AG10803 (cell line): Measurements from ENCODE around the gene SPEM1.

ENCODE experiments used
- DNase-seq: peaks from one replicate; pipeline ENCODE4 v3.0.0; 2010; ENCODE audit warnings: low read depth
- H3K4me3 ChIP-seq: 2 replicates; pipeline ENCODE4 v1.5.1; 2011; ENCODE audit warnings: mild to moderate bottlenecking, low read length, control low read depth
- TF ChIP-seq, protein P1 (sequence below): conservative IDR thresholded peaks from 2 replicates; pipeline ENCODE4 v1.5.1; 2011; ENCODE audit warnings: mild to moderate bottlenecking, low read length, control low read depth, inconsistent platforms

Gene SPEM1

GRCh38 chr17:7441266-7441665 lies 21.1 kb downstream of the SPEM1 start:
- TF ChIP-seq, protein P1, sequence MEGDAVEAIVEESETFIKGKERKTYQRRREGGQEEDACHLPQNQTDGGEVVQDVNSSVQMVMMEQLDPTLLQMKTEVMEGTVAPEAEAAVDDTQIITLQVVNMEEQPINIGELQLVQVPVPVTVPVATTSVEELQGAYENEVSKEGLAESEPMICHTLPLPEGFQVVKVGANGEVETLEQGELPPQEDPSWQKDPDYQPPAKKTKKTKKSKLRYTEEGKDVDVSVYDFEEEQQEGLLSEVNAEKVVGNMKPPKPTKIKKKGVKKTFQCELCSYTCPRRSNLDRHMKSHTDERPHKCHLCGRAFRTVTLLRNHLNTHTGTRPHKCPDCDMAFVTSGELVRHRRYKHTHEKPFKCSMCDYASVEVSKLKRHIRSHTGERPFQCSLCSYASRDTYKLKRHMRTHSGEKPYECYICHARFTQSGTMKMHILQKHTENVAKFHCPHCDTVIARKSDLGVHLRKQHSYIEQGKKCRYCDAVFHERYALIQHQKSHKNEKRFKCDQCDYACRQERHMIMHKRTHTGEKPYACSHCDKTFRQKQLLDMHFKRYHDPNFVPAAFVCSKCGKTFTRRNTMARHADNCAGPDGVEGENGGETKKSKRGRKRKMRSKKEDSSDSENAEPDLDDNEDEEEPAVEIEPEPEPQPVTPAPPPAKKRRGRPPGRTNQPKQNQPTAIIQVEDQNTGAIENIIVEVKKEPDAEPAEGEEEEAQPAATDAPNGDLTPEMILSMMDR: no peak
- no peak for DNase-seq
- H3K4me3 ChIP-seq: no peak overlapping the region

DNA sequence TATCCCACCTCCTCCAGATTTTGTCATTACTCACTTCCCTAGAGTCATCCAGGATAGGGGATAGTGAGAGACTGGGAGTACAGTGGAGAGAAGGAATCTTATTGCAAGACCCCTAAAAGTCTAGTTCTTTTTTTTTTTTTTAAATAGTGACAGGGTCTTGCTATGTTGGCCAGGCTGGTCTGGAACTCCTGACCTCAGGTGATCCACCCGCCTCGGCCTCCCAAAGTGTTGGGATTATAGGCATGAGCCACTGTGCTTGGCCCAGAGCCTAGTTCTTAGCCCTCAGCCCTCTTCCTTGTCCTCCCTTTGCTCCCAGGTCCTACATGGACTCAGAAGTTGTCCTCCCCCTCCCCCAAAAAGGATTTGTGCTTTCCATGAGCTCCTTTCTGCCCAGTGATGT lies 22.0 kb downstream of the SPEM1 start:
- DNase-seq: no peak
- TF ChIP-seq, protein P1: no peak
- no peak overlapping the region for H3K4me3 ChIP-seq

GRCh38 chr17:7443499-7444485 lies 23.7 kb downstream of the SPEM1 start:
- H3K4me3 ChIP-seq: no peak overlapping the region
- TF ChIP-seq, protein P1: no peak
- peak; percentile 21 for DNase-seq

- peak within 1 kb of the TSS; percentile 37 for H3K4me3 ChIP-seq
- TF ChIP-seq, protein P1: no peak
- no peak for DNase-seq
These were observed 24.8 kb downstream of the SPEM1 start, which contains the start of gene CHRNB1 for GRCh38 chr17:7444682-7445618. CHRNB1 (plus strand) TSS chr17:7445061; CDS start chr17:7445128, 67 bp downstream.

- no peak for DNase-seq
- TF ChIP-seq, protein P1: no peak
- peak overlapping the region; percentile 37 for H3K4me3 ChIP-seq
These were observed 25.5 kb downstream of the SPEM1 start for GRCh38 chr17:7445619-7445968.

GRCh38 chr17:7448461-7448860 lies 28.3 kb downstream of the SPEM1 start:
- DNase-seq: no peak
- no peak overlapping the region for H3K4me3 ChIP-seq
- TF ChIP-seq, protein P1: no peak
